Measurements from ENCODE around the gene PRXL2A. TPM values are rescaled to one million over a fixed set of nuclear protein-coding genes. Genes with fewer than 3 reads are reported as not detected.

PRXL2A gene
- total and polyA plus RNA-seq, 10 of the 15 experiments (the other 5 are each of a cell fraction or from before 2014, with no cell fraction given) = 2.8 to 15.6 (median 11.1) TPM

- ATAC-seq (no peak), FAIRE-seq (no peak), DNase-seq (ENCODE audit: low read depth, low spot score) (no peak)
- ChIA-PET SMC1A (ENCODE audit: uncharacterized antibody, unreplicated experiment) (interaction anchor here (0.9 to 2.3 kb wide), 3 partner anchors 9 to 22 kb away, joined by 3 to 9 read pairs (median 3); no protein-coding TSS in a partner anchor), CTCF (interaction anchor here (1.5 kb wide), 1 partner anchor 13 kb away, joined by 3 read pairs; no protein-coding TSS in a partner anchor), RAD21 (ENCODE audit: unreplicated experiment) (no interaction called here), POLR2A (interaction anchor here (0.5 to 1.1 kb wide), 2 partner anchors 29 to 33 kb away, joined by 3 read pairs; no protein-coding TSS in a partner anchor)
- Histone ChIP-seq H4K20me1 (ENCODE audit: control insufficient read depth, insufficient read depth) (no peaks in the 10 kb centered on the region), H3K9me3 (replicated peaks; ENCODE audit: control insufficient read depth, insufficient read depth, low read length) (no peaks in the 10 kb centered on the region), H3K9ac (ENCODE audit: control insufficient read depth, insufficient read depth, low read length) (no peak overlapping the region), H3K79me2 (ENCODE audit: control insufficient read depth, insufficient read depth, low read length) (peaks cover 25% of the 10 kb centered on the region), H3K36me3 (ENCODE audit: control insufficient read depth in 2 of 2, insufficient read depth in 2 of 2, low read length in 1 of 2) (peaks cover 0 to 10% of the 10 kb centered on the region in 2 experiments; a peak in 2 of 4 replicates), H3K27me3 (replicated peaks in 1 of 2; ENCODE audit: control insufficient read depth in 2 of 2, insufficient read depth in 2 of 2, low read length in 1 of 2) (no peaks in the 10 kb centered on the region), H3K4me3 (no peak overlapping the region), H3K27ac (ENCODE audit: control insufficient read depth, insufficient read depth) (no peak overlapping the region), H3K4me2 (ENCODE audit: control insufficient read depth, insufficient read depth) (no peak overlapping the region), H2AFZ (ENCODE audit: control insufficient read depth, low read depth, low read length) (no peak overlapping the region), H3K4me1 (ENCODE audit: control insufficient read depth, insufficient read depth, low read length) (peaks cover 6% of the 10 kb centered on the region)
- WGBS (ENCODE audit: insufficient coverage, insufficient replicate concordance, low lambda C conversion rate, missing lambda C conversion rate) = 86% methylated on average over 9 of the region's 10 CpGs
- in situ Hi-C loops (cut with MboI) (no loop called here), intact Hi-C loops (cut with micrococcal nuclease; ENCODE audit: unreplicated experiment) (no loop called here)
- BruUV-seq (replicated peaks) = no TSS peak
- TF ChIP-seq ZNF207 (IDR thresholded peaks at IDR 0.05; ENCODE audit: borderline replicate concordance) = no peak
- no peak for TF ChIP-seq ZBTB33 (IDR thresholded peaks at IDR 0.05)
Observed at GRCh38 chr10:80485076-80485945, 77.0 kb downstream of the PRXL2A start.

All from GM12878 (cell line).